WI38 (cell line): ENCODE data around the gene DCC.

ENCODE experiments used
- H3K4me3 ChIP-seq: 2 replicates; pipeline ENCODE4 v1.5.1; 2011; ENCODE audit warnings: low read depth, mild to moderate bottlenecking, control low read depth, low read length
- CTCF ChIP-seq: IDR thresholded peaks from 2 replicates; pipeline ENCODE4 v1.5.1; 2012; ENCODE audit warnings: low read depth, mild to moderate bottlenecking, control low read depth, low read length

DCC gene

GRCh38 chr18:53191634-53192033, 851.6 kb downstream of the DCC start:
- no peak for TF ChIP-seq CTCF
- no peak overlapping the region for H3K4me3 ChIP-seq

GRCh38 chr18:53193870-53194269, 853.9 kb downstream of the DCC start:
- no peak for TF ChIP-seq CTCF
- H3K4me3 ChIP-seq, result no peak overlapping the region

GRCh38 chr18:53219853-53220252, 879.9 kb downstream of the DCC start:
- no peak overlapping the region for H3K4me3 ChIP-seq

GRCh38 chr18:53224128-53224778, 884.3 kb downstream of the DCC start:
- no peak for TF ChIP-seq CTCF
- H3K4me3 ChIP-seq, result no peak overlapping the region

More at GRCh38 chr18:53219853-53220252, 879.9 kb downstream of the DCC start:
- TF ChIP-seq CTCF, result no peak

GRCh38 chr18:53225567-53226325, 885.7 kb downstream of the DCC start:
- no peak overlapping the region for H3K4me3 ChIP-seq
- no peak for TF ChIP-seq CTCF

- H3K4me3 ChIP-seq, result no peak overlapping the region
- no peak for TF ChIP-seq CTCF
These were observed 894.6 kb downstream of the DCC start for GRCh38 chr18:53234610-53235009.

- H3K4me3 ChIP-seq, result no peak overlapping the region
- TF ChIP-seq CTCF, result no peak
These were observed 901.2 kb downstream of the DCC start for GRCh38 chr18:53241161-53241560.
